ENCODE results near the gene NEK11.

The NEK11 gene

GRCh38 chr3:131053043-131053859 lies 26.6 kb downstream of the NEK11 start:
- ChIA-PET POLR2A (no interaction called here), CTCF (no interaction called here)
- no peak for TF ChIP-seq NFRKB (IDR thresholded peaks at IDR 0.05)
- TF ChIP-seq ARNT (IDR thresholded peaks at IDR 0.05), result no peak
- TF ChIP-seq HDGF (IDR thresholded peaks at IDR 0.05; ENCODE audit: borderline replicate concordance), result no peak
- TF ChIP-seq CTBP1 (IDR thresholded peaks at IDR 0.05; ENCODE audit: borderline replicate concordance), result no peak
- no peak for TF ChIP-seq SP1 (IDR thresholded peaks at IDR 0.05)
- TF ChIP-seq ELF4 (IDR thresholded peaks at IDR 0.05), result no peak
- no peak for TF ChIP-seq FOXA1 (IDR thresholded peaks at IDR 0.05)
- no peak for TF ChIP-seq FOXM1 (IDR thresholded peaks at IDR 0.05; ENCODE audit: borderline replicate concordance)
- TF ChIP-seq BHLHE40 (IDR thresholded peaks at IDR 0.05; ENCODE audit: borderline replicate concordance), result no peak
- no peak for TF ChIP-seq ZNF384 (IDR thresholded peaks at IDR 0.05)
- no peak for TF ChIP-seq L3MBTL2 (conservative IDR thresholded peaks at IDR 0.05)
- TF ChIP-seq, protein P1, sequence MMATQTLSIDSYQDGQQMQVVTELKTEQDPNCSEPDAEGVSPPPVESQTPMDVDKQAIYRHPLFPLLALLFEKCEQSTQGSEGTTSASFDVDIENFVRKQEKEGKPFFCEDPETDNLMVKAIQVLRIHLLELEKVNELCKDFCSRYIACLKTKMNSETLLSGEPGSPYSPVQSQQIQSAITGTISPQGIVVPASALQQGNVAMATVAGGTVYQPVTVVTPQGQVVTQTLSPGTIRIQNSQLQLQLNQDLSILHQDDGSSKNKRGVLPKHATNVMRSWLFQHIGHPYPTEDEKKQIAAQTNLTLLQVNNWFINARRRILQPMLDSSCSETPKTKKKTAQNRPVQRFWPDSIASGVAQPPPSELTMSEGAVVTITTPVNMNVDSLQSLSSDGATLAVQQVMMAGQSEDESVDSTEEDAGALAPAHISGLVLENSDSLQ (IDR thresholded peaks at IDR 0.05), result no peak
- no peak for TF ChIP-seq LEF1 (IDR thresholded peaks at IDR 0.05; ENCODE audit: borderline replicate concordance)
- TF ChIP-seq TARDBP (IDR thresholded peaks at IDR 0.05), result no peak
- TF ChIP-seq FOXK2 (IDR thresholded peaks at IDR 0.05), result no peak
- TF ChIP-seq SUZ12 (IDR thresholded peaks at IDR 0.05), result no peak
- DNase-seq (ENCODE audit: extremely low spot score), result no peak

DNA sequence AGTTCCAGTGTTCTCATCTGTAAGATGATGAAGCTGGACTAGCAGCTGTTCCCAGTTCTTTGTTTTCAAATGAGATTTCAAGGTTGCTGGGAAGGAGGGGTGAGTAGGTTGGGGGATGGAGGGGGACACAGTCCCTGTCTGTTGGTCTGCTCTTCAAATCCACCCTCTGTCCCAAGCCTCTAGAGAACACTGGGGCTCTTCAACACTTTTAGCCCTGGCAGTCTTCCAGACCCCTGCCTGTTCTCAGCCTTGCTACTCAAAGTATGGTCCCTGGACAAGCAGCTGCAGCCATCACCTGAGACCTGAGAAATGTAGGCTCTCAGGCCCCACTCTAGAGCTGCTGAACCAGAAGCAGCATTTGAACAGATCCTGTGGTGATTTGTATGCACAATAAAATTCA lies 41.3 kb downstream of the NEK11 start:
- ChIA-PET CTCF (no interaction called here), POLR2A (no interaction called here)
- no peak for DNase-seq (ENCODE audit: extremely low spot score)
- no peak for TF ChIP-seq FOXM1 (IDR thresholded peaks at IDR 0.05; ENCODE audit: borderline replicate concordance)
- TF ChIP-seq ELF4 (IDR thresholded peaks at IDR 0.05), result no peak
- TF ChIP-seq FOXA1 (IDR thresholded peaks at IDR 0.05), result no peak
- TF ChIP-seq TARDBP (IDR thresholded peaks at IDR 0.05), result no peak
- TF ChIP-seq ARNT (IDR thresholded peaks at IDR 0.05), result no peak
- TF ChIP-seq FOXK2 (IDR thresholded peaks at IDR 0.05), result no peak
- no peak for TF ChIP-seq NFRKB (IDR thresholded peaks at IDR 0.05)
- TF ChIP-seq ZNF384 (IDR thresholded peaks at IDR 0.05), result no peak
- no peak for TF ChIP-seq L3MBTL2 (conservative IDR thresholded peaks at IDR 0.05)
- TF ChIP-seq, protein P1 (IDR thresholded peaks at IDR 0.05), result no peak
- TF ChIP-seq BHLHE40 (IDR thresholded peaks at IDR 0.05; ENCODE audit: borderline replicate concordance), result no peak
- TF ChIP-seq CTBP1 (IDR thresholded peaks at IDR 0.05; ENCODE audit: borderline replicate concordance), result no peak
- no peak for TF ChIP-seq LEF1 (IDR thresholded peaks at IDR 0.05; ENCODE audit: borderline replicate concordance)
- no peak for TF ChIP-seq HDGF (IDR thresholded peaks at IDR 0.05; ENCODE audit: borderline replicate concordance)

DNA sequence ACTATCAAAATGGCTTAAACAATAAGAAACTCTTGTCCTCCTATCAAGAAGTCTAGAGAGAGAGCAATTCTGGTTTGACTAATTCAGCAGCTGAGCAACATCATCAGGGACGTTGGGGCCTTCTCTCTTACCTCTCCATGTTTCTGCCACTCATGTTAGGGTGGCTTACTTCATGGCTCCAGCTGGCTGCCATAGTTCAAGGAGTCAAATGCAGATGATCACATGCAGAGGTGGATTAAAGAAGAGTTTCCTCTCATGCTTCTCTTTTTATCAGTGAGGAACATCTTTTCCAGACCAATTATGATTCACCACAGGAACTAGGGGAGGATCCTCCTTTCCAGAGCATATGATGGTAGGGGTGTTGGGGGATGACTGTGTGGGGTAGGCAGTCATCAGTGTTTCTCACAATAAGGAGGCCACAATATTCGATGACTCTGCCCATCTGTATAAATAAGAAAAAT lies 45.5 kb downstream of the NEK11 start:
- POLR2A ChIA-PET, result no interaction called here
- DNase-seq (ENCODE audit: extremely low spot score), result no peak
- CTCF ChIA-PET, result no interaction called here
- no peak for TF ChIP-seq TARDBP (IDR thresholded peaks at IDR 0.05)
- TF ChIP-seq FOXM1 (IDR thresholded peaks at IDR 0.05; ENCODE audit: borderline replicate concordance), result no peak
- TF ChIP-seq L3MBTL2 (conservative IDR thresholded peaks at IDR 0.05), result no peak
- TF ChIP-seq NFRKB (IDR thresholded peaks at IDR 0.05), result no peak
- TF ChIP-seq HDGF (IDR thresholded peaks at IDR 0.05; ENCODE audit: borderline replicate concordance), result no peak

DNA sequence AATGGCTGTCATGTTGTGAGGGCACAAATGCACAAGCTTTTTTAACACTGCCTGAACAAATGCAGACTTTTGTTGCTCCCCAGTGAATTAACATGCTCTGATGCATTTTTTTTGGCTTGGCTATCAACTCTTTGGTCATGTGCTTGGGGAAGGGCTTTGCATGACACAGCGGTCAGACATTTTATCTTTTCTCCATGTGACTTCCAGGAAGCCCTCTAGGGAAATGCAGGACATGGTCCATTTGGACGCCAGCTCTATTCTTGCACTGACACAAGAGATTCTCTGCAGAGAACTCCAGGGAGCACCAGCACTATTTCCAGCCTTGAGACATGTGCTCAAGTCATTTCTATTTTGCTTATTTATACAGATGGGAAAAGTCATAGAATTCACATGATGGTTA lies 46.2 kb downstream of the NEK11 start:
- CTCF ChIA-PET, result no interaction called here
- TF ChIP-seq LEF1 (IDR thresholded peaks at IDR 0.05; ENCODE audit: borderline replicate concordance), result no peak
- TF ChIP-seq ZNF384 (IDR thresholded peaks at IDR 0.05), result no peak
- no peak for TF ChIP-seq BHLHE40 (IDR thresholded peaks at IDR 0.05; ENCODE audit: borderline replicate concordance)
- no peak for TF ChIP-seq FOXK2 (IDR thresholded peaks at IDR 0.05)
- TF ChIP-seq NFRKB (IDR thresholded peaks at IDR 0.05), result no peak
- no peak for TF ChIP-seq ELF4 (IDR thresholded peaks at IDR 0.05)
- TF ChIP-seq, protein P1 (IDR thresholded peaks at IDR 0.05), result no peak
- TF ChIP-seq TARDBP (IDR thresholded peaks at IDR 0.05), result no peak
- no peak for TF ChIP-seq L3MBTL2 (conservative IDR thresholded peaks at IDR 0.05)
- no peak for TF ChIP-seq ARNT (IDR thresholded peaks at IDR 0.05)
- no peak for TF ChIP-seq SP1 (IDR thresholded peaks at IDR 0.05)
- no peak for TF ChIP-seq SUZ12 (IDR thresholded peaks at IDR 0.05)
- POLR2A ChIA-PET, result no interaction called here

DNA sequence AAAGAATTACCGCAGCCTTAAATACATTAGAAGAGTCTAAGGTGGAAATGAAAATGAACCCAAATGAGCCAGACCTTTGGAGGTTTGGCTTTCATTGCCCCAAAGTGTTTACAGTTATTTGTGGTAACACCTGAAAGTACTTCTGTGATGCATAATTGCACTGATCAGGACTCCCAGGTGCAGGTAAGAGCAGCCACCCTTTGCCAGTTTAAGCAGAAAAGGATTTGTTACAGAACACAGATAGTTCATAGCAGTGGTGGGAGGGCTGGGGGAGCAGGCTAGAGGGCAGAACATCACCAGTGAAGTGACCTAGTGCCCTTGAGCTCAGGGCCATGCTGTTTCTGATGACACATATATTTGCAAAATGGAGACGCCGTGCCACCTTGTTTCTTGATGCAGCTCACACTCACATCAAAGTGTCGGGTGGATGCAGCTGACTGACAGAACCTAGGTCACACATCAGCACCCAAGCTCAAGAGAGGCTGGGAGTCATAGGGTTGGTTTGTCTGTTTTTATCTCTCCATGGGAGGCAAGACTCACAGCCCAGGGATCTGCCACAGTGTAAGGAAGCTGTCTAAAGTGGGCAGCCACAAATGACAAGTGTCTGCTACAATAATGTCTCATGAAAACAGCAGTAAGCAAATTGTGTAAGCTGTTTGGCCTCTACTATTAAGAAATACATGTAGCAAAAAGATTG lies 49.1 kb downstream of the NEK11 start:
- TF ChIP-seq ELF4 (IDR thresholded peaks at IDR 0.05) (no peak), ARNT (IDR thresholded peaks at IDR 0.05) (no peak), NFRKB (IDR thresholded peaks at IDR 0.05) (no peak), FOXK2 (IDR thresholded peaks at IDR 0.05) (no peak), ZNF384 (IDR thresholded peaks at IDR 0.05) (no peak), HDGF (IDR thresholded peaks at IDR 0.05; ENCODE audit: borderline replicate concordance) (no peak), SP1 (IDR thresholded peaks at IDR 0.05) (no peak), FOXA1 (IDR thresholded peaks at IDR 0.05) (no peak), CTBP1 (IDR thresholded peaks at IDR 0.05; ENCODE audit: borderline replicate concordance) (no peak), TARDBP (IDR thresholded peaks at IDR 0.05) (no peak), SUZ12 (IDR thresholded peaks at IDR 0.05) (no peak), LEF1 (IDR thresholded peaks at IDR 0.05; ENCODE audit: borderline replicate concordance) (no peak), FOXM1 (IDR thresholded peaks at IDR 0.05; ENCODE audit: borderline replicate concordance) (no peak), BHLHE40 (IDR thresholded peaks at IDR 0.05; ENCODE audit: borderline replicate concordance) (no peak), L3MBTL2 (conservative IDR thresholded peaks at IDR 0.05) (no peak)
- TF ChIP-seq, protein P1 (IDR thresholded peaks at IDR 0.05), result no peak
- CTCF ChIA-PET, result no interaction called here
- DNase-seq (ENCODE audit: extremely low spot score), result no peak
- POLR2A ChIA-PET, result no interaction called here

More for the DNA sequence above, 46.2 kb downstream of the NEK11 start:
- no peak for DNase-seq (ENCODE audit: extremely low spot score)

Data from HEK293T (cell line).